Measurements from ENCODE around the gene GAS1.

Gene GAS1

DNA sequence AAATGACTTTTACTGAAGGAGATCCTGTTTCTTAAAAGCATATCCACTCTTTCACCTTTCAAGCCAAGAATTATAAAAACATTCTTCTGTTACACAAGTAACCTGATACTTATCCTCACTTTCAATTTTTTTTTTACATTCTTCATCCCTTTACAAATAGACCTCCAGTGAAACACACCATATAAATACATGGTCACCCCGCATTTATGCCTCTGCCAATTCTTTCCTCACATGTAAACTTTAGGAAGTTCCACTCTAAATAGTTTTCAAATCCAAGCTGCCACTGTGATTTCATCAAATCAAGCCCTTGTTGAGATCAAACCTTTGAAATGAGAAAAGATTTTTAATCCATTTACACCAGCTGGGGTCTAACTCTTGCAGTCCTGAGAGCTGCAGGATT is 40.0 kb downstream of the GAS1 start:
- no peak for TF ChIP-seq CTCF (IDR thresholded peaks at IDR 0.05; ENCODE audit: borderline replicate concordance, insufficient read depth, low read depth, low read length)
- no peak overlapping the region for H3K4me3 ChIP-seq (ENCODE audit: low read depth, low read length)

- no peak overlapping the region for H3K4me3 ChIP-seq (ENCODE audit: low read depth, low read length)
- TF ChIP-seq CTCF (IDR thresholded peaks at IDR 0.05; ENCODE audit: borderline replicate concordance, insufficient read depth, low read depth, low read length) = no peak
These were observed 43.6 kb downstream of the GAS1 start for GRCh38 chr9:86903734-86904085.

DNA sequence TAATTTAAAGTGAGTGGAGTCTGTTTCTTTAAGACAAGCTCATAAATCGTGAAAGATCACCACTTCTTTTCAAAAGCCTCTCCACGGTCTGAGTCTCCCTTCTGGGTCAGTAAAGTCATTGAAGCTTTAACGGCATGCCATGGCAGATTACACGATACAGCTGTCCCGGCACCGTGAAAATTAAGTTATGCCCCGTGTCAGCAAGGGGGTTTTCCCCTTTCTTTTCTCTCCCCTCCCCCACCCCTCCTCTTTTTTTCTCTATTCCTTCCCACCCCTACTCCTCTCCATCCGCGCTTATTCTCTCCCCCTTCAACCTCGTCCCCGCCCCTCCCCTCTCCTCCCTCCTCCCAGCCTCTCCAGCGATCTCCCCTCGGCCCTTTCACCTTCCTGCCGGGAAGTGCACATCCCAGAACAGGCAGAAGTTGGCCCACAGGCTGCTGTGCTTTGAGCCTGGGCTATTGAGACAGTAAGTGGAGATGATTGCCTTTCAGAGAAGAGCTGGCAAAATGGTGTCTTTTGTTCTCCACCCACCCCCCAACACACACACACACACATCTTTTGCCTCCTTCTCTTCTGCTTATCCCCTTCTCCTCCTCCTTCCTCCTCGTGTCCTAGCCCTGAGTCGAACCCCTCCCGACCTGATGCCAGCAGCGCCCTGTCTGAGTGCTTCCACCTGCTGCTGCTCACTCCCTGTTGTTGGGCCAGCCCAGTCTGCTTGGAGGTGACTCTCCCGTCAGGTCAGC is 44.1 kb downstream of the GAS1 start:
- no peak overlapping the region for H3K4me3 ChIP-seq (ENCODE audit: low read depth, low read length)
- TF ChIP-seq CTCF (IDR thresholded peaks at IDR 0.05; ENCODE audit: borderline replicate concordance, insufficient read depth, low read depth, low read length) = no peak

- no peak for TF ChIP-seq CTCF (IDR thresholded peaks at IDR 0.05; ENCODE audit: borderline replicate concordance, insufficient read depth, low read depth, low read length)
These were observed 44.7 kb downstream of the GAS1 start for GRCh38 chr9:86902586-86902985.

GRCh38 chr9:86902176-86902575 is 45.1 kb downstream of the GAS1 start:
- no peak for TF ChIP-seq CTCF (IDR thresholded peaks at IDR 0.05; ENCODE audit: borderline replicate concordance, insufficient read depth, low read depth, low read length)
- H3K4me3 ChIP-seq (ENCODE audit: low read depth, low read length) = no peak overlapping the region

More at GRCh38 chr9:86902586-86902985, 44.7 kb downstream of the GAS1 start:
- H3K4me3 ChIP-seq (ENCODE audit: low read depth, low read length) = no peak overlapping the region

DNA sequence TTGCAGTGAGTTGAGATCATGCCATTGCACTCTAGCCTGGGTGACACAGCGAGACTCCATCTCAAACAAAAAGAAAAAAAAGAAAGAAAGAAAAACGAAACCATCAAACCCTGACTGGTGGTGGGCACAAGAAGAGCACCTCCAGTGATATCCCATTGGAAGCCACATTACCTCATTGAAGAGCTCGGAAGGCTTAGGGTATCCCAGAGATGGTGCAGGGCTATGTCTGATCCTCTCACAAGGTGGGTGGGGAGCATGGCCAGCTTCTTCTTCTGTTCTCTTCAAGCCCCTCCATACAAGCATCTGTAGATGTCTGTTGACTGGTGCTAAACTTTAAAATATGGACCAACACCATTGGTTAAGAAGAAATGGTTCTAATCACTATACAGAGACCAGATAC is 45.8 kb downstream of the GAS1 start:
- H3K4me3 ChIP-seq (ENCODE audit: low read depth, low read length) = no peak overlapping the region
- no peak for TF ChIP-seq CTCF (IDR thresholded peaks at IDR 0.05; ENCODE audit: borderline replicate concordance, insufficient read depth, low read depth, low read length)

Data from GM12875 (cell line).